Uterus (tissue), 2 donors: Measurements from ENCODE around the gene CDC20.
"Not testable (repeated sequence)": the region's sequence is repeated elsewhere in the genome, so short reads cannot be mapped to it uniquely, and the experiment has no call there.

Experiments used
- CTCF ChIP-seq, 4 experiments: fragments of 200-600 bp in 2 of 4; fragments of 450-650 bp in 2 of 4; sonication (generic) in 2 of 4; IDR thresholded peaks; one replicate each; pipeline ENCODE4 v1.5.1; 2016 to 2019; ENCODE audit warnings: antibody characterized with exemption in 4 of 4, mild to moderate bottlenecking in 2 of 4, moderate library complexity in 1 of 4
- POLR2A ChIP-seq, 2 donors: fragments of 450-650 bp; IDR thresholded peaks; one replicate each; pipeline ENCODE4 v1.6.1; 2016; ENCODE audit warnings: antibody characterized with exemption in 2 of 2, mild to moderate bottlenecking in 1 of 2, moderate library complexity in 1 of 2

GRCh38 chr1:43400441-43400840 lies 41.7 kb downstream of the CDC20 start:
- TF ChIP-seq POLR2A, CTCF (IDR thresholded peaks at IDR 0.05): not testable (repeated sequence)
